Mucosa of rectum (tissue), 2 donors: ENCODE results near the gene BICDL1.
"Not testable (repeated sequence)": the region's sequence is repeated elsewhere in the genome, so short reads cannot be mapped to it uniquely, and the experiment has no call there.

ENCODE experiments used
- H3K27ac ChIP-seq, 2 donors: one replicate each; pipeline ENCODE4 v1.7.0; 2013; ENCODE audit warnings: inconsistent platforms in 2 of 2, low read depth in 2 of 2, low read length in 2 of 2
- H3K27me3 ChIP-seq, 2 donors: one replicate each; pipeline ENCODE4 v1.7.0; 2013; ENCODE audit warnings: low read length in 2 of 2; ENCODE audit not compliant: control insufficient read depth in 2 of 2, insufficient read depth in 2 of 2
- H3K36me3 ChIP-seq, 2 donors: one replicate each; pipeline ENCODE4 v1.7.0; 2013; ENCODE audit warnings: low read length in 2 of 2; ENCODE audit not compliant: control insufficient read depth in 2 of 2, insufficient read depth in 2 of 2
- H3K4me1 ChIP-seq, 2 donors: one replicate each; pipeline ENCODE4 v1.7.0; 2013; ENCODE audit warnings: low read length in 2 of 2, mild to moderate bottlenecking in 1 of 2; ENCODE audit not compliant: control insufficient read depth in 2 of 2, insufficient read depth in 2 of 2
- H3K4me3 ChIP-seq, 2 donors: one replicate each; pipeline ENCODE4 v1.7.0; 2013; ENCODE audit warnings: low read length in 2 of 2
- H3K9ac ChIP-seq, 2 donors: one replicate each; pipeline ENCODE4 v1.7.0; 2013; ENCODE audit warnings: low read length in 2 of 2, low read depth in 1 of 2, mild to moderate bottlenecking in 1 of 2
- H3K9me3 ChIP-seq, 2 donors: one replicate each; pipeline ENCODE4 v1.7.0; 2013; ENCODE audit warnings: low read length in 2 of 2; ENCODE audit not compliant: control insufficient read depth in 2 of 2
- donor health status: healthy.
- donor health status: Normal muscosa, but diverticular disease.

The BICDL1 gene

GRCh38 chr12:119964929-119965328 is 24.1 kb upstream of the BICDL1 start:
- Histone ChIP-seq H3K4me3 (no peak overlapping the region), H3K36me3 (no peaks in the 10 kb centered on the region), H3K27ac (no peak overlapping the region), H3K4me1 (no peaks in the 10 kb centered on the region), H3K9me3 (no peaks in the 10 kb centered on the region), H3K9ac (no peak overlapping the region), H3K27me3 (no peaks in the 10 kb centered on the region)

GRCh38 chr12:119980242-119980641 is 8.8 kb upstream of the BICDL1 start:
- Histone ChIP-seq H3K9me3 (no peaks in the 10 kb centered on the region), H3K9ac (no peak overlapping the region), H3K4me3 (no peak overlapping the region), H3K27me3 (peaks cover 0 to 7% of the 10 kb centered on the region in 2 donors), H3K27ac (no peak overlapping the region), H3K4me1 (no peaks in the 10 kb centered on the region), H3K36me3 (no peaks in the 10 kb centered on the region)

GRCh38 chr12:119980702-119981101 is 8.3 kb upstream of the BICDL1 start:
- not testable (repeated sequence) for H3K36me3 ChIP-seq, H3K4me1 ChIP-seq, H3K9me3 ChIP-seq, H3K9ac ChIP-seq, H3K27ac ChIP-seq, H3K4me3 ChIP-seq, H3K27me3 ChIP-seq

GRCh38 chr12:119989361-119989730 is 310 bp downstream of the BICDL1 start:
- Histone ChIP-seq H3K36me3 (no peaks in the 10 kb centered on the region), H3K4me3 (peak overlapping the region; percentile 67 to 71), H3K9me3 (no peaks in the 10 kb centered on the region), H3K27me3 (peaks cover 0 to 2% of the 10 kb centered on the region in 2 donors), H3K27ac (peak overlapping the region; percentile 85 to 86), H3K4me1 (peaks cover 9 to 11% of the 10 kb centered on the region in 2 donors), H3K9ac (peak overlapping the region in 1 of 2 donors; percentile 69)

- H3K27me3 ChIP-seq = peaks cover 0 to 2% of the 10 kb centered on the region in 2 donors
- peaks cover 9 to 11% of the 10 kb centered on the region in 2 donors for H3K4me1 ChIP-seq
- H3K9ac ChIP-seq = peak overlapping the region in 1 of 2 donors; percentile 17
- H3K9me3 ChIP-seq = no peaks in the 10 kb centered on the region
- no peaks in the 10 kb centered on the region for H3K36me3 ChIP-seq
- H3K4me3 ChIP-seq = peak overlapping the region; percentile 57 to 63
- no peak overlapping the region for H3K27ac ChIP-seq
These were observed 820 bp downstream of the BICDL1 start for GRCh38 chr12:119989731-119990381.

- Histone ChIP-seq H3K27me3 (peaks cover 0 to 2% of the 10 kb centered on the region in 2 donors), H3K4me3 (peak overlapping the region; percentile 57 to 63), H3K9ac (peak overlapping the region in 1 of 2 donors; percentile 17), H3K4me1 (peaks cover 9 to 11% of the 10 kb centered on the region in 2 donors), H3K36me3 (no peaks in the 10 kb centered on the region), H3K27ac (no peak overlapping the region), H3K9me3 (no peaks in the 10 kb centered on the region)
These were observed 1.4 kb downstream of the BICDL1 start for GRCh38 chr12:119990382-119990874.

- peaks cover 9 to 11% of the 10 kb centered on the region in 2 donors for H3K4me1 ChIP-seq
- H3K4me3 ChIP-seq = no peak overlapping the region
- peaks cover 0 to 2% of the 10 kb centered on the region in 2 donors for H3K27me3 ChIP-seq
- no peak overlapping the region for H3K27ac ChIP-seq
- no peaks in the 10 kb centered on the region for H3K36me3 ChIP-seq
- no peaks in the 10 kb centered on the region for H3K9me3 ChIP-seq
- no peak overlapping the region for H3K9ac ChIP-seq
These were observed 3.2 kb downstream of the BICDL1 start for GRCh38 chr12:119992129-119992705.

- Histone ChIP-seq H3K27me3 (no peaks in the 10 kb centered on the region), H3K4me1 (peaks cover 3 to 6% of the 10 kb centered on the region in 2 donors), H3K9me3 (no peaks in the 10 kb centered on the region), H3K4me3 (no peak overlapping the region), H3K9ac (no peak overlapping the region), H3K27ac (no peak overlapping the region), H3K36me3 (no peaks in the 10 kb centered on the region)
These were observed 6.0 kb downstream of the BICDL1 start for GRCh38 chr12:119994892-119995658.

GRCh38 chr12:119996417-119996816 is 7.4 kb downstream of the BICDL1 start:
- no peaks in the 10 kb centered on the region for H3K4me1 ChIP-seq
- no peaks in the 10 kb centered on the region for H3K36me3 ChIP-seq
- no peaks in the 10 kb centered on the region for H3K27me3 ChIP-seq
- no peaks in the 10 kb centered on the region for H3K9me3 ChIP-seq
- H3K4me3 ChIP-seq = no peak overlapping the region
- no peak overlapping the region for H3K27ac ChIP-seq
- H3K9ac ChIP-seq = no peak overlapping the region
